MM.1S (cell line): ENCODE data around the gene PLXNA4.

Source experiments
- DNase-seq: peaks from one replicate; pipeline ENCODE4 v3.0.0-alpha.2; 2015
- H2AFZ ChIP-seq: fragments of 300-600 bp; sonication (generic); 2 replicates; pipeline ENCODE4 v1.6.0; 2016; ENCODE audit warnings: antibody characterized with exemption, low read length
- H3F3A ChIP-seq: fragments of 300-600 bp; sonication (generic); 2 replicates; pipeline ENCODE4 v1.6.1; 2016; ENCODE audit warnings: mild to moderate bottlenecking, antibody characterized with exemption, low read length, moderate library complexity, mixed read lengths; ENCODE audit not compliant: insufficient read depth
- H3K27ac ChIP-seq: fragments of 300-600 bp; sonication (generic); 2 replicates; pipeline ENCODE4 v1.5.1; 2016; ENCODE audit warnings: mild to moderate bottlenecking, low read length
- H3K27me3 ChIP-seq: fragments of 300-600 bp; sonication (generic); replicated peaks from 2 replicates; pipeline ENCODE4 v1.6.0; 2016; ENCODE audit warnings: low read length; ENCODE audit not compliant: insufficient read depth
- H3K36me3 ChIP-seq: fragments of 300-600 bp; sonication (generic); replicated peaks from 2 replicates; pipeline ENCODE4 v1.6.1; 2016; ENCODE audit warnings: mild to moderate bottlenecking, low read length, mixed read lengths; ENCODE audit not compliant: insufficient read depth
- H3K4me1 ChIP-seq: fragments of 300-600 bp; sonication (generic); 2 replicates; pipeline ENCODE4 v1.6.1; 2016; ENCODE audit warnings: low read length, mixed read lengths
- H3K4me2 ChIP-seq: fragments of 300-600 bp; sonication (generic); 2 replicates; pipeline ENCODE4 v1.6.0; 2016; ENCODE audit warnings: low read depth, low read length
- H3K4me3 ChIP-seq: fragments of 300-600 bp; sonication (generic); 2 replicates; pipeline ENCODE4 v1.5.1; 2016; ENCODE audit warnings: low read length, mixed read lengths
- H3K79me2 ChIP-seq: fragments of 300-600 bp; sonication (generic); 2 replicates; pipeline ENCODE4 v1.6.1; 2016; ENCODE audit warnings: mixed run types, low read length, mixed read lengths
- H3K9ac ChIP-seq: fragments of 300-600 bp; sonication (generic); 2 replicates; pipeline ENCODE4 v1.6.1; 2016; ENCODE audit warnings: low read length, mixed read lengths
- H3K9me2 ChIP-seq: fragments of 300-600 bp; sonication (generic); replicated peaks from 2 replicates; pipeline ENCODE4 v1.6.1; 2016; ENCODE audit warnings: mild to moderate bottlenecking, low read length, mixed read lengths; ENCODE audit not compliant: insufficient read depth
- H3K9me3 ChIP-seq: fragments of 300-600 bp; sonication (generic); replicated peaks from 2 replicates; pipeline ENCODE4 v1.6.1; 2016; ENCODE audit warnings: mild to moderate bottlenecking, low read length, mixed read lengths; ENCODE audit not compliant: insufficient read depth
- H4K20me1 ChIP-seq: fragments of 300-600 bp; sonication (generic); 2 replicates; pipeline ENCODE4 v1.6.1; 2016; ENCODE audit warnings: mild to moderate bottlenecking, low read length, moderate library complexity, mixed read lengths; ENCODE audit not compliant: insufficient read depth
- CTCF ChIP-seq: fragments of 300-600 bp; sonication (generic); IDR thresholded peaks from 2 replicates; pipeline ENCODE4 v1.5.1; 2016; ENCODE audit warnings: antibody characterized with exemption, low read length, mixed read lengths
- EZH2 ChIP-seq: fragments of 300-600 bp; sonication (generic); optimal IDR thresholded peaks from 2 replicates; pipeline ENCODE3; 2017; ENCODE audit warnings: low read depth, mild to moderate bottlenecking, antibody characterized with exemption, low read length, mixed read lengths
- EZH2phosphoT487 ChIP-seq: fragments of 300-600 bp; sonication (generic); IDR thresholded peaks from 2 replicates; pipeline ENCODE4 v1.6.1; 2018; ENCODE audit warnings: antibody characterized with exemption, low read length

PLXNA4 gene

GRCh38 chr7:132371948-132372347 lies 204.3 kb downstream of the PLXNA4 start:
- no peaks in the 10 kb centered on the region for H3K9me3 ChIP-seq
- H3K27me3 ChIP-seq, result no peaks in the 10 kb centered on the region
- no peak overlapping the region for H3K4me2 ChIP-seq
- no peaks in the 10 kb centered on the region for H3F3A ChIP-seq
- H3K9me2 ChIP-seq, result no peaks in the 10 kb centered on the region
- no peaks in the 10 kb centered on the region for H4K20me1 ChIP-seq
- no peak overlapping the region for H3K27ac ChIP-seq
- H3K79me2 ChIP-seq, result no peaks in the 10 kb centered on the region
- no peak overlapping the region for H3K4me3 ChIP-seq
- DNase-seq, result no peak
- no peak overlapping the region for H3K9ac ChIP-seq
- H3K36me3 ChIP-seq, result no peaks in the 10 kb centered on the region
- peaks cover 4% of the 10 kb centered on the region for H3K4me1 ChIP-seq
- H2AFZ ChIP-seq, result no peak overlapping the region
- TF ChIP-seq EZH2 (no peak), CTCF (no peak), EZH2phosphoT487 (no peak)

- TF ChIP-seq CTCF (no peak), EZH2 (no peak), EZH2phosphoT487 (no peak)
- H3K27ac ChIP-seq, result peak overlapping the region; percentile 50; the same call in 1 of the 2 replicates
These were observed 207.9 kb downstream of the PLXNA4 start for GRCh38 chr7:132368246-132368900.

GRCh38 chr7:132367795-132368194 lies 208.5 kb downstream of the PLXNA4 start:
- Histone ChIP-seq H3K4me1 (peaks cover 4% of the 10 kb centered on the region), H3K9me2 (no peaks in the 10 kb centered on the region), H3K27me3 (no peaks in the 10 kb centered on the region), H3K79me2 (no peaks in the 10 kb centered on the region), H3K9me3 (no peaks in the 10 kb centered on the region), H3K36me3 (no peaks in the 10 kb centered on the region), H3K9ac (no peak overlapping the region), H3K27ac (peak overlapping the region; percentile 50; the same call in 1 of the 2 replicates), H4K20me1 (no peaks in the 10 kb centered on the region), H3K4me3 (no peak overlapping the region), H3F3A (no peaks in the 10 kb centered on the region), H3K4me2 (no peak overlapping the region), H2AFZ (no peak overlapping the region)
- TF ChIP-seq CTCF, result no peak
- no peak for TF ChIP-seq EZH2
- TF ChIP-seq EZH2phosphoT487, result no peak
- DNase-seq, result no peak

More at GRCh38 chr7:132368246-132368900, 207.9 kb downstream of the PLXNA4 start:
- Histone ChIP-seq H4K20me1 (no peaks in the 10 kb centered on the region), H3K27me3 (no peaks in the 10 kb centered on the region), H3K4me3 (no peak overlapping the region), H3K9me2 (no peaks in the 10 kb centered on the region), H3K36me3 (no peaks in the 10 kb centered on the region), H3K4me1 (peaks cover 4% of the 10 kb centered on the region), H3K9me3 (no peaks in the 10 kb centered on the region), H3K79me2 (no peaks in the 10 kb centered on the region), H3F3A (no peaks in the 10 kb centered on the region), H2AFZ (no peak overlapping the region; the same call in 1 of the 2 replicates), H3K4me2 (peak overlapping the region; percentile 18; the same call in 1 of the 2 replicates), H3K9ac (no peak overlapping the region)
- peak; percentile 72 for DNase-seq
